HEK293T (cell line): ENCODE data around the gene PDE10A.

Source experiments
- ARNT ChIP-seq: fragments of 450-650 bp; IDR thresholded peaks from 2 replicates; pipeline ENCODE4 v1.6.1; 2017; ENCODE audit warnings: mild to moderate bottlenecking
- BHLHE40 ChIP-seq: fragments of 450-650 bp; IDR thresholded peaks from 2 replicates; pipeline ENCODE4 v1.6.1; 2016; ENCODE audit warnings: mild to moderate bottlenecking, moderate library complexity, borderline replicate concordance
- CTBP1 ChIP-seq: fragments of 450-650 bp; IDR thresholded peaks from 2 replicates; pipeline ENCODE4 v1.6.1; 2016; ENCODE audit warnings: borderline replicate concordance
- ELF4 ChIP-seq: fragments of 450-650 bp; IDR thresholded peaks from 2 replicates; pipeline ENCODE4 v1.6.1; 2017; ENCODE audit warnings: antibody characterized with exemption
- FOXA1 ChIP-seq: fragments of 450-650 bp; IDR thresholded peaks from 2 replicates; pipeline ENCODE4 v1.6.1; 2016; ENCODE audit warnings: mild to moderate bottlenecking
- FOXK2 ChIP-seq: fragments of 450-650 bp; IDR thresholded peaks from 2 replicates; pipeline ENCODE4 v1.6.1; 2016; ENCODE audit warnings: mild to moderate bottlenecking
- FOXM1 ChIP-seq: fragments of 450-650 bp; IDR thresholded peaks from 2 replicates; pipeline ENCODE4 v1.6.1; 2017; ENCODE audit warnings: mild to moderate bottlenecking, borderline replicate concordance
- LEF1 ChIP-seq: fragments of 450-650 bp; IDR thresholded peaks from 2 replicates; pipeline ENCODE4 v1.6.1; 2017; ENCODE audit warnings: mild to moderate bottlenecking, borderline replicate concordance
- NFRKB ChIP-seq: fragments of 450-650 bp; IDR thresholded peaks from 2 replicates; pipeline ENCODE4 v1.6.1; 2016; ENCODE audit warnings: mild to moderate bottlenecking, moderate library complexity
- SUZ12 ChIP-seq: fragments of 450-650 bp; IDR thresholded peaks from 2 replicates; pipeline ENCODE4 v1.6.1; 2016; ENCODE audit warnings: mild to moderate bottlenecking
- ZNF384 ChIP-seq: fragments of 450-650 bp; IDR thresholded peaks from 2 replicates; pipeline ENCODE4 v1.6.1; 2016
- TF ChIP-seq, protein P1 (sequence below): fragments of 450-650 bp; IDR thresholded peaks from 2 replicates; pipeline ENCODE4 v1.6.1; 2016

DNA sequence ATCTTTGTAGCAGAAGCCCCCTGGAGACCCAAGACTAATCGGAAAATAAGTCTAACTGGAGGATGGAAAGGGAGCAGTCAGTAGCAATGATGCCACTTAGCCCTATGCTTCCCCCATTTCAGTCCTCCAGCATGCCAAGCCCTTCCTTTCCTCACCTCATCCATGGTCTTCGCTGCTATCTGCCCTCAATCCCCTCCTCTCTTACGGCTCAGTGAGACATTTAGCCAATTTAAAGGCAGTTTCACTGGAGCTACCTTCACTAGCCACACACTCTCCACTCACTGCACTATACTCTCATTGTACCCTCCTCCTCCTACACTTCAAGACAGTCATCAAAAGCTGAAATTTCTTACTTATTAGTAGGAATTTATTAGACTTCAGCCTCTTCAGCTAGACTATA lies 111.2 kb downstream of the PDE10A start:
- TF ChIP-seq, protein P1, sequence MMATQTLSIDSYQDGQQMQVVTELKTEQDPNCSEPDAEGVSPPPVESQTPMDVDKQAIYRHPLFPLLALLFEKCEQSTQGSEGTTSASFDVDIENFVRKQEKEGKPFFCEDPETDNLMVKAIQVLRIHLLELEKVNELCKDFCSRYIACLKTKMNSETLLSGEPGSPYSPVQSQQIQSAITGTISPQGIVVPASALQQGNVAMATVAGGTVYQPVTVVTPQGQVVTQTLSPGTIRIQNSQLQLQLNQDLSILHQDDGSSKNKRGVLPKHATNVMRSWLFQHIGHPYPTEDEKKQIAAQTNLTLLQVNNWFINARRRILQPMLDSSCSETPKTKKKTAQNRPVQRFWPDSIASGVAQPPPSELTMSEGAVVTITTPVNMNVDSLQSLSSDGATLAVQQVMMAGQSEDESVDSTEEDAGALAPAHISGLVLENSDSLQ: no peak
- no peak for TF ChIP-seq SUZ12
- TF ChIP-seq BHLHE40: no peak
- no peak for TF ChIP-seq ELF4
- no peak for TF ChIP-seq CTBP1
- no peak for TF ChIP-seq FOXM1
- no peak for TF ChIP-seq ZNF384
- TF ChIP-seq FOXK2: no peak
- no peak for TF ChIP-seq NFRKB
- no peak for TF ChIP-seq ARNT
- no peak for TF ChIP-seq LEF1
- no peak for TF ChIP-seq FOXA1
